SK-N-MC (cell line): ENCODE measurements around the gene SLC29A4.
"Not testable (repeated sequence)": the region's sequence is repeated elsewhere in the genome, so short reads cannot be mapped to it uniquely, and the experiment has no call there.

Experiments
- DNase-seq: peaks from one replicate; pipeline ENCODE4 v3.0.0-alpha.2; 2011; ENCODE audit warnings: low read depth, low spot score
- H3K27ac ChIP-seq: fragments of 200-600 bp; sonication (generic); 2 replicates; pipeline ENCODE4 v1.5.1; 2016; ENCODE audit warnings: mixed run types
- H3K36me3 ChIP-seq: fragments of 200-600 bp; sonication (generic); 2 replicates; pipeline ENCODE4 v1.6.1; 2017; ENCODE audit warnings: antibody characterized with exemption, low read length, mixed read lengths; ENCODE audit not compliant: insufficient read depth
- H3K4me3 ChIP-seq: fragments of 200-600 bp; sonication (generic); 2 replicates; pipeline ENCODE4 v1.5.1; 2016
- H3K9ac ChIP-seq: fragments of 200-600 bp; sonication (generic); 2 replicates; pipeline ENCODE4 v1.8.0; 2017; ENCODE audit warnings: mixed run types, mixed read lengths; ENCODE audit not compliant: insufficient read length
- H3K9me3 ChIP-seq: fragments of 200-600 bp; sonication (generic); 2 replicates; pipeline ENCODE4 v1.6.1; 2017; ENCODE audit warnings: low read depth, mild to moderate bottlenecking, antibody characterized with exemption, low read length, moderate library complexity, mixed read lengths
- EZH2 ChIP-seq: fragments of 200-600 bp; sonication (generic); IDR thresholded peaks from one replicate; pipeline ENCODE4 v1.6.1; 2017; ENCODE audit warnings: antibody characterized with exemption
- FOXP2 ChIP-seq: optimal IDR thresholded peaks from 2 replicates; pipeline ENCODE3; 2011; ENCODE audit warnings: mild to moderate bottlenecking, moderate library complexity; ENCODE audit not compliant: insufficient read depth; ENCODE audit errors: extremely low read length, control extremely low read depth
- POLR2AphosphoS5 ChIP-seq: IDR thresholded peaks from 2 replicates; pipeline ENCODE4 v1.6.1; 2012; ENCODE audit warnings: mild to moderate bottlenecking, low read depth, low read length, borderline replicate concordance

Gene SLC29A4

GRCh38 chr7:5309146-5309545, 26.4 kb downstream of the SLC29A4 start:
- no peak for TF ChIP-seq EZH2
- H3K4me3 ChIP-seq: no peak overlapping the region
- no peak for DNase-seq
- H3K9ac ChIP-seq: no peak overlapping the region
- peaks cover 13% of the 10 kb centered on the region; the same call in 1 of the 2 replicates for H3K36me3 ChIP-seq
- H3K27ac ChIP-seq: no peak overlapping the region
- no peaks in the 10 kb centered on the region for H3K9me3 ChIP-seq

GRCh38 chr7:5310822-5311405, 28.2 kb downstream of the SLC29A4 start:
- no peak for DNase-seq
- peaks cover 13% of the 10 kb centered on the region; the same call in 1 of the 2 replicates for H3K36me3 ChIP-seq
- no peak overlapping the region for H3K9ac ChIP-seq
- no peak for TF ChIP-seq FOXP2
- TF ChIP-seq POLR2AphosphoS5: no peak
- no peak for TF ChIP-seq EZH2
- no peak overlapping the region for H3K27ac ChIP-seq
- no peak overlapping the region for H3K4me3 ChIP-seq
- no peaks in the 10 kb centered on the region for H3K9me3 ChIP-seq

GRCh38 chr7:5312276-5313070, 29.7 kb downstream of the SLC29A4 start:
- not testable (repeated sequence) for H3K9ac ChIP-seq, H3K9me3 ChIP-seq, DNase-seq, H3K27ac ChIP-seq, H3K4me3 ChIP-seq
- H3K36me3 ChIP-seq: peaks cover 12% of the 10 kb centered on the region; the same call in 1 of the 2 replicates

- H3K27ac ChIP-seq, H3K4me3 ChIP-seq, H3K9me3 ChIP-seq, H3K9ac ChIP-seq, DNase-seq: not testable (repeated sequence)
- peaks cover 11% of the 10 kb centered on the region for H3K36me3 ChIP-seq
Observed at GRCh38 chr7:5313076-5313885, 30.5 kb downstream of the SLC29A4 start.

- Histone ChIP-seq H3K36me3 (peaks cover 24% of the 10 kb centered on the region), H3K9ac (no peak overlapping the region), H3K4me3 (no peak overlapping the region), H3K9me3 (no peaks in the 10 kb centered on the region), H3K27ac (no peak overlapping the region)
- DNase-seq: no peak
- no peak for TF ChIP-seq POLR2AphosphoS5
- no peak for TF ChIP-seq EZH2
- no peak for TF ChIP-seq FOXP2
Observed at GRCh38 chr7:5314864-5315263, 32.1 kb downstream of the SLC29A4 start.

- no peak for DNase-seq
- Histone ChIP-seq H3K36me3 (peaks cover 31% of the 10 kb centered on the region), H3K9me3 (no peaks in the 10 kb centered on the region), H3K4me3 (no peak overlapping the region), H3K9ac (no peak overlapping the region), H3K27ac (no peak overlapping the region)
- TF ChIP-seq FOXP2 (no peak), POLR2AphosphoS5 (no peak), EZH2 (no peak)
Observed at GRCh38 chr7:5315761-5316160, 33.0 kb downstream of the SLC29A4 start.

- peaks cover 36% of the 10 kb centered on the region for H3K36me3 ChIP-seq
- H3K4me3 ChIP-seq, H3K27ac ChIP-seq, H3K9me3 ChIP-seq, H3K9ac ChIP-seq, DNase-seq: not testable (repeated sequence)
Observed at GRCh38 chr7:5318613-5319012, 35.9 kb downstream of the SLC29A4 start.

- TF ChIP-seq POLR2AphosphoS5 (no peak), EZH2 (no peak)
- Histone ChIP-seq H3K4me3 (no peak overlapping the region), H3K36me3 (peaks cover 36% of the 10 kb centered on the region), H3K9ac (no peak overlapping the region), H3K27ac (no peak overlapping the region), H3K9me3 (no peaks in the 10 kb centered on the region)
- no peak for DNase-seq
Observed at GRCh38 chr7:5320391-5320790, 37.6 kb downstream of the SLC29A4 start.
